Measurements from ENCODE around the gene PDE11A.
"Not testable (repeated sequence)": the region's sequence is repeated elsewhere in the genome, so short reads cannot be mapped to it uniquely, and the experiment has no call there.

Gene PDE11A

GRCh38 chr2:178008636-178009289, 63.8 kb downstream of the PDE11A start:
- no peak for DNase-seq

DNA sequence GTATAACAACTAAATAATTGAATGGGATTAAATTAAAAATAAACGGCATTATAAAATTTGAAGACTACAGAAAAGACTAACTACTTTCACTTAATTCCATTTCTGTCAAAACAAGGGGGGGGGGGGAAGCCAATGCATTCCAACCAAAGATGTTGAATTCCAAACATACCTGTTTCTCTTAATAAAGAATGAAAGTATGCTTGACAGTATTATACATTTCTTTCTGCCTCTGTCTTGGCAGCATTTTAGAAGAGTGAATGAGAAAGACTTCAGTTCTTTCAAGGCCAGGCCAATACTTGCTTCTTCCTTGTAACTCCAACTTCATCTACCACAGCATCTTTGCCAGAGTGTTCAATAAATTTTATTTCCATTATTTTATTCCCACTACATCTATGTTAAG, 65.9 kb downstream of the PDE11A start:
- DNase-seq, result no peak

- no peak for DNase-seq
Observed at GRCh38 chr2:178005756-178006155, 66.8 kb downstream of the PDE11A start.

DNA sequence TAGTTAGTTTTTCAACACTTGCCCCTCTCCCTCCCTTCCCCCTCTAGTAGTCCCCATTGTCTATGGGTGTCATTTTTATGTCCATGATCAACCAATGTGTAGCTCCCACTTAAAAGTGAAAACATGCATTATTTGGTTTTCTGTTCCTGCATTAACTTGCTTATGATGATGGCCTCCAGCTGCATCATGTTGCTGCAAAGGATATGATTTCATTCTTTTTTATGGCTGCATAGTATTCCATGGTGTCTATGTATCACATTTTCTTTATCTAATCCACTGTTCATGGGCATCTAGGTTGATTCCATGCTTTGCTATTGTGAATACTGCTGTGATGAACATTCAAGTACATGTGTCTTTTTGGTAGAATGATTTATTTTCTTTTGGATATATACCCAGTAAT, 70.5 kb downstream of the PDE11A start:
- no peak for DNase-seq

- DNase-seq, result no peak
Observed at GRCh38 chr2:177998996-177999395, 73.6 kb downstream of the PDE11A start.

GRCh38 chr2:177998006-177998405, 74.6 kb downstream of the PDE11A start:
- DNase-seq, result no peak

GRCh38 chr2:177992992-177993391, 79.6 kb downstream of the PDE11A start:
- DNase-seq, result no peak

GRCh38 chr2:177989029-177989885, 83.3 kb downstream of the PDE11A start:
- no peak for DNase-seq

- no peak for DNase-seq
Observed at GRCh38 chr2:177984749-177985148, 87.8 kb downstream of the PDE11A start.

GRCh38 chr2:177983183-177983788, 89.3 kb downstream of the PDE11A start:
- peak in 1 of 4 experiments; percentile 0 for DNase-seq

DNA sequence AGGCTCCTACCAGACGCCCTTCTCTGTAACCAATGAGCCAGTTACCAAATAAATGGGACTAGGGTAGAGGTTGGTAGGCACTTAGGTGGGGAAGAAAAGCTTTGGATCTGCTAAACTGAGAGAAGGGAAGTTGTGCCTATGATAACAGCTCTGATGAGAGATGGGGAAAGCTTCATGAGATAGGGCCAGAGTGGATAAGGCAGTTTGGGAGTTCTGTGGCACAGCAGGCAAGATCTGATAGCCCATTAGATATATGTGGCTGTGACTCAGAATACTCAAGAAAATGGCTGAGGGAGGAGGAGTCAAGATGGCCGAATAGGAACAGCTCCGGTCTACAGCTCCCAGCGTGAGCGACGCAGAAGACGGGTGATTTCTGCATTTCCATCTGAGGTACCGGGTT, 99.8 kb downstream of the PDE11A start:
- no peak for DNase-seq

DNA sequence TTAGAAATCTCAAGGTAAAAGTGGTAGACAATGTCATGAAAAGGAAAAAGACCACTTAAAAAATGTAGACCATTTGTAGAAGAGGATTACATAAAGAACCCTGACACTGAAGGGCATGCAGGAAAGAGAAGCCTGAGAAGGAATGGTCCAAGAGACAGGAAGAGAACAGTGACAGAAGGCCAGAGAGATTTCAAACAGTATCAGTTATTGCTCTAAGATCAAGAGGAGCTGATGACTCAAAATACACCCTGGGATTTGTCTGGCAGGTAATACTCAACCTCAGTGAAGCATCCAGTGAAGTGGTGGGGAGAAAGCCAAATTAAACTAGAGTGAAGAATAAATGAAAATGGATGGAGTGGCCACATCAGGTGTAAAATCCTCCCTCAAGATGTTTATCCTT, 100.5 kb downstream of the PDE11A start:
- no peak for DNase-seq

DNA sequence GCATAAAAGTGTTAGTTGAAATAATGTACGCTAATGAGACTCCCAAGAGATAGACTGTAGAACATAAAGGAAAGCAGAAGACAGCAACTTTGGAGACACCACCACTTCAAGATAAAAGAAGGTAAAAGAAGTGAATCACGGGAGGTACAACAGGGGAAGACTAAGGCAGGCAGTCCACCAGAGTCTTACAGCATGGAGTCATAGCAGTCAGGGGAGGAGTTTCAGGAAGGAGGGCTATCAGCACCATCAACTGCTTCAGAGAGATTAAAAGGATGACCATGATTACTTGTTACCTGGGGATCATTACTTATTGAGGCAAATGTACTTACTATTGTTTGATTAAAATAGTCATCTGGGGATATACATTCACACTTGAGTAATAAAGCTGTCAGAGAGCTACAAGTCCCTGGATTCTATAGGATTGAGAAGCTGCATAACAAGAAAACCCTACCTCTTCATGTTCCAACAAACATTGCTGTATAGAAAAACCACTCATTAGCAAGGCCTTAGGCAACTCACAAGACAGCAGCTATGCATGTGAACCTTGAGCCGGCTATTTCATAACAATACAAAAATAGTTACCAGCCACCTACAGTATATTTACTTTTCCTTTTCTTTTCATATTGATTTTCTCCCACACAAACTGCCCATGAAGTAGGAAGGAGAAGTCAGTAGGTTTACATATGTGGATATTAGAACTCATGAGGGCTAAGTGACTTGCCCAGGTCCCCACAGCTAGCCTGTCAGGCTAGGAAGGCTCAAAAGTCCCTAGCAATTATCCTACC, 101.7 kb downstream of the PDE11A start:
- DNase-seq, result no peak

DNA sequence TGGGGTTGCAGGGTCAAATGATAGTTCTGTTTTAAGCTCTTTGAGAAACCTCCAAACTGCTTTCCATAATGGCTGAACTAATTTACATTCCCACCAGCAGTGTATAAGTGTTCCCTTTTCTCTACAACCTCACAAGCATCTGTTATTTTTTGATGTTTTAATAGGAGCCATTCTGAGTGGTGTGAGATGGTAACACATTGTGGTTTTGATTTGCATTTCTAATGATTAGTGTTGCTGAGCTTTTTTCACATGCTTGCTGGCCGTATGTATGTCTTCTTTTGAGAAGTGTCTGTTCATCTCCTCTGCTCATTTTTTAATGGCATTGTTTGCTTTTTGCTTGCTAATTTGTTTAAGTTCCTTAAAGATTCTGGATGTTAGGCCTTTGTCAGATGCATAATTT, 107.7 kb downstream of the PDE11A start:
- DNase-seq, result no peak

- no peak for DNase-seq
Observed at GRCh38 chr2:177952151-177952550, 120.4 kb downstream of the PDE11A start.

DNA sequence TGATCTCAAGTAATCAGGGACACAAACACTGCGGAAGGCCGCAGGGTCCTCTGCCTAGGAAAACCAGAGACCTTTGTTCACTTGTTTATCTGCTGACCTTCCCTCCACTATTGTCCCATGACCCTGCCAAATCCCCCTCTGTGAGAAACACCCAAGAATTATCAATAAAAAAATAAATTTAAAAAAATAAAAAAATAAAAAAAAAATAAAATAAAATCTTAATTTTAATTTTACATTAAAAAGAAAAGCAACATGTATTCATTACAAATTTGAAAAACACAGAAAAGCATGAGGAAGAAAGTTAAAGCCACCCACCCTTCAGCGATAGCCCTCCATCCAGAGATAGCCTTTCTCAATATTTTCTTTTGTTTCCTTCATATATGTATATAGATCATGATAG, 125.0 kb downstream of the PDE11A start:
- not testable (repeated sequence) for DNase-seq

GRCh38 chr2:177944530-177944929, 128.0 kb downstream of the PDE11A start:
- DNase-seq, result not testable (repeated sequence)

DNA sequence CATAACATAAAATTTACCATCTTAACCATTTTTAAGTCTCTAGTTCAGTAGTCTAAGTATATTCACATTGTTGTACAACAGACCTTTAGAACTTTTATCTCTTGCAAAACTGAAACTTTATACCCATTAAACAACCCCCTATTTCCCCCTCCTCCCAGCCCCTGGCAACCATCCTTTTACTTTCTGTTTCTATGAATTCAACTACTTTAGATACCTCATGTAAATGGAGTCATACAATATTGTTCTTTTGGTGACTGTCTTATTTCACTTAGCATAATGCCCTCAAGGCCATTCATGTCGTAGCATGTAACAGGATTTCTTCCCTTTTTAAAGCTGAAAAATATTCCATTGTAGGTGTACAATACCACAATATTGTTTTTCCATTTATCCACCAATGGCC, 129.8 kb downstream of the PDE11A start:
- DNase-seq, result no peak

DNA sequence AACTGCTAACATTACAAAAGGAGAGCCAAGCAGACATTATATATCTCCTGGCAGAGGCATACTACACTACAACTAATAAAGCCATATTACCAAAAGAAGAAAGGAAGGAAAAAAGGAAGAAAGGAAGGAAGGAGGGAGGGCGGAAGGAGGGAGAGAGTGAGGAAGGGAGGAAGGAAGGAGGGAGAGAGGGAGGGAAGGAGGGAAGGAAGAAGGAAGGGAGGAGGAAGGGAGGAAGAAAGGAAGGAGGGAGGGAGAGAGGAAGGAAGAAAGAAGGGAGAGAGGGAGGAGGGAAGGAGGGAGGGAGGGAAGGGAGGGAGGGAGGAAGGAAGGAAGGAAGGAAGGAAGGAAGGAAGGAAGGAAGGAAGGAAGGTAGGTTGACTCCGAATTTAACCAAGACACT, 133.4 kb downstream of the PDE11A start:
- no peak for DNase-seq

DNA sequence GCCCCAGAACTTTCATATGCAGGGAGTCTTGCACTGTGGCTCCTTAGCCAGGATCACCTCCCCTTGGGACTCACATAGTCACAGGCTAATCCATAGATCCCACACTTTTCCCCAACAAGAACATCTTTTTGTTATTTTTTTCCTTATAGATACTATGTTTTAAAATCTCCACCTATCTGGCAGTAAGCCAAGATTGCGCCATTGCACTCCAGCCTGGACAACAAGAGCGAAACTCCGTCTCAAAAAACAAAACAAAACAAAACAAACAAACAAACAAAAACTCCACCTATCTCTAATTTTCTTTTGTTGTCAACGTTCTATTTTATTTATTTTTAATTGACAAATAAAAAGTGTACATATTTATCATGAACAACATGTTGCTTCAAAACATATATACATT, 141.7 kb downstream of the PDE11A start:
- DNase-seq, result no peak

DNA sequence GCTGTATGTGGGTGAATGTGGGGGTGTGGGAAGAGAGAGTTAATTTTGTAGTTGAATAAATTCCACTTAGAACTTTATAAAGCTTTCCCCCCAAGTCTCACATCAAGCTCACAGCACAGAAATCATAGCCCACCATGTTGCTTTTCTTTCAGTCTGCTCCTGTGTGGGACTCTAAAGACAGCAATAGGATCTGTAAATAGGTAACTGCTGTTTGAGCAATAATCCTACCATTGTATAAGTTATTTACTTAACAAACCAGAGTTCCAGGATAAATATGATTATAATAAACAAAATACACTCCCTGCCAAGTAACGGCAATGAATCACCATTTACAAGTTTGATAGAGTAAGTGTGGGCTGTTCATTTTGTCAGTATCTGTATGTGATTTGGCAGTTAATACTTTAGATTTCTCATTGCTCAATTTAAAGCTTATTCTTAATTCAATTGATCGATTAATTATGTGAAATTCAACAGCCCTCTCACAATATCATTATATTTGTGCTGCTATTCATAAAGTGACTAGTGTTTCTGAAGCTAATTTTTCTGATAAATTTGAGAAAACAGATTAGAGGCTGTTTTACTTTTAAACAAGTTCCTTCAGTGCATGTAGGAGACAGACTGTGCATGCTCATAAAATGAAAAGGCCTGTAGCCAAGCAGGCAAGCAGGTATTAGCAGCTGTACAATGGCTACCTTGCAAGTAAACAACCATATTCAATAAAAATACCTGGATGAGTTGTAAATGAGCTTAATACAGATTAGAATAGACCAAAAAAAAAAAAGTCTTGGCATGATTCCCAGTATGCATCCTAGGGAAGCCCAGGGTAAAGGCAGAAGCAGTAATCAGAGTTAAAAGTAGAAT, 142.7 kb downstream of the PDE11A start:
- DNase-seq, result no peak

- no peak for DNase-seq
Observed at GRCh38 chr2:177923323-177923722, 149.3 kb downstream of the PDE11A start.

Measured in activated naive CD4-positive, alpha-beta T cell (primary cell).